Pancreas (tissue), 10 donors: ENCODE results near the gene IPO13. TPM values are rescaled to one million over a fixed set of nuclear protein-coding genes. Genes with fewer than 3 reads are reported as not detected.

Source experiments
- ATAC-seq, 4 donors: fragments of 200-7000 bp; cut with Tn5 transposase; one replicate each; pipeline versions ENCODE4 v1.8.0 to v1.9.1; 2020; ENCODE audit warnings: mild to moderate bottlenecking in 4 of 4, moderate library complexity in 4 of 4
- DNase-seq, 6 donors: peaks; one replicate each; pipeline ENCODE4 v3.0.0-alpha.2; 2020
- FAIRE-seq: peaks from 2 replicates; lab custom pipeline; 2012; peaks lifted over from hg19 to GRCh38; lab: Jason Lieb, UNC
- H3K27ac ChIP-seq, 4 donors: fragments of 200-600 bp; sonication (generic); 1 replicate in 3 of 4; 2 replicates in 1 of 4; pipeline versions ENCODE4 v1.5.0 to v1.8.0; 2020
- H3K27me3 ChIP-seq, 4 donors: fragments of 200-600 bp; one replicate each; pipeline ENCODE4 v1.8.0; 2021
- H3K36me3 ChIP-seq, 3 donors: fragments of 200-600 bp; sonication (generic) in 1 of 3; one replicate each; pipeline versions ENCODE4 v1.5.0 to v1.8.0; 2020 to 2021
- H3K4me1 ChIP-seq, 3 donors: fragments of 200-600 bp; one replicate each; pipeline ENCODE4 v1.8.0; 2021
- H3K4me3 ChIP-seq, 4 donors: fragments of 200-600 bp; sonication (generic) in 2 of 4; one replicate each; pipeline versions ENCODE4 v1.5.0 to v1.8.0; 2020 to 2021
- H3K9me3 ChIP-seq, 4 donors: fragments of 200-600 bp; one replicate each; pipeline ENCODE4 v1.8.0; 2021
- CTCF ChIP-seq, 4 donors: fragments of 200-600 bp; sonication (generic) in 3 of 4; IDR thresholded peaks; one replicate each; pipeline versions ENCODE4 v1.5.0 to v1.8.0; 2021; ENCODE audit warnings: antibody characterized with exemption in 4 of 4
- WGBS, 2 donors: extraction: QIAGEN DNeasy Blood & Tissue Kit; methylation state at CpG; one replicate each; pipeline ENCODE4 v1.1.7; 2013; 5-methylcytosine and 5-hydroxymethylcytosine counted together
- intact Hi-C, 3 donors: fragments of 100-400 bp; cut with DNase I; formaldehyde crosslinking; loops; one replicate each; pipeline versions ENCODE4 v1.11.1 to v1.14.2; 2022
- polyA plus RNA-seq, 2 donors: library from polyadenylated mRNA; stranded (reverse); fragments of 200-250 nt; gene quantifications; one replicate each; pipeline ENCODE4 v1.2.3, GENCODE V29; 2013
- total RNA-seq, 6 donors: library from RNA; stranded (reverse); fragmentation: NEBNext Ultra II Directional in 4 of 6; extraction: Animal tissue kit (Norgen Biotek cat#: 25700) in 4 of 6; gene quantifications; one replicate each; pipeline versions ENCODE4 v1.2.1 to v1.2.4, GENCODE V29; 2021 to 2023
- donor health status: healthy with polysubstance abuse.
- donor health status: DM: no; HTN: no; CAD: no; lungs with moderate emphysema.
- donor health status: DM: no; HTN: no; CAD: no.
- donor health status: control.
- donor health status: control.
- donor health status: Bipolar disorder and iron deficiency.
- donor health status: DM: yes; HTN: yes; CAD: no.
- donor health status: DM: no; HTN: no; CAD: no.
- donor health status: DM: no; HTN: no; CAD: no.
- donor health status: DM: yes; HTN: yes; CAD: no.

The IPO13 gene
- total and polyA plus RNA-seq, 8 donors = 6.7 to 24.3 (median 10.6) TPM

GRCh38 chr1:43994794-43995790 lies 48.3 kb downstream of the IPO13 start:
- Histone ChIP-seq H3K4me1 (peaks cover 0 to 12% (median 5%) of the 10 kb centered on the region in 3 donors), H3K9me3 (no peaks in the 10 kb centered on the region), H3K4me3 (no peak overlapping the region), H3K27me3 (no peaks in the 10 kb centered on the region), H3K27ac (no peak overlapping the region), H3K36me3 (no peaks in the 10 kb centered on the region)
- TF ChIP-seq CTCF (IDR thresholded peaks at IDR 0.05) = no peak
- WGBS, 2 donors = 79 to 81% methylated on average over 15 of the region's 15 CpGs
- DNase-seq (peak in 1 of 6 donors; percentile 60), ATAC-seq (no peak), FAIRE-seq (no peak)
- intact Hi-C loops = no loop called here

- ATAC-seq = no peak
- intact Hi-C loops = no loop called here
- Histone ChIP-seq H3K4me1 (peaks cover 0 to 6% (median 0%) of the 10 kb centered on the region in 3 donors), H3K27me3 (no peaks in the 10 kb centered on the region), H3K27ac (no peak overlapping the region), H3K36me3 (no peaks in the 10 kb centered on the region), H3K9me3 (no peaks in the 10 kb centered on the region), H3K4me3 (no peak overlapping the region)
- 84 to 88% methylated on average over 21 of the region's 21 CpGs for WGBS, 2 donors
- no peak for FAIRE-seq
- TF ChIP-seq CTCF (IDR thresholded peaks at IDR 0.05) = no peak
- DNase-seq = peak in 1 of 6 donors; percentile 71
Observed at GRCh38 chr1:43995984-43996732, 49.4 kb downstream of the IPO13 start.

GRCh38 chr1:43996733-43997115 lies 50.0 kb downstream of the IPO13 start:
- intact Hi-C loops = no loop called here

GRCh38 chr1:43997295-43997999 lies 50.7 kb downstream of the IPO13 start:
- no peaks in the 10 kb centered on the region for H3K27me3 ChIP-seq
- no peak overlapping the region for H3K4me3 ChIP-seq
- 67 to 69% methylated on average over 22 of the region's 22 CpGs for WGBS, 2 donors
- peaks cover 0 to 3% (median 0%) of the 10 kb centered on the region in 3 donors for H3K4me1 ChIP-seq
- peak in 1 of 6 donors; percentile 67 for DNase-seq
- intact Hi-C loops = no loop called here
- peak in 3 of 4 donors; percentile 29 to 70 (median 64) for ATAC-seq
- no peaks in the 10 kb centered on the region for H3K36me3 ChIP-seq
- no peak for TF ChIP-seq CTCF (IDR thresholded peaks at IDR 0.05)
- no peaks in the 10 kb centered on the region for H3K9me3 ChIP-seq
- H3K27ac ChIP-seq = no peak overlapping the region
- no peak for FAIRE-seq

More at GRCh38 chr1:43996733-43997115, 50.0 kb downstream of the IPO13 start:
- no peaks in the 10 kb centered on the region for H3K36me3 ChIP-seq
- H3K4me1 ChIP-seq = peaks cover 0 to 6% (median 0%) of the 10 kb centered on the region in 3 donors
- DNase-seq (peak in 1 of 6 donors; percentile 52), FAIRE-seq (no peak), ATAC-seq (no peak)
- H3K4me3 ChIP-seq = no peak overlapping the region
- H3K27me3 ChIP-seq = no peaks in the 10 kb centered on the region
- no peaks in the 10 kb centered on the region for H3K9me3 ChIP-seq
- 79 to 83% methylated on average over 6 of the region's 6 CpGs for WGBS, 2 donors
- H3K27ac ChIP-seq = no peak overlapping the region
- no peak for TF ChIP-seq CTCF (IDR thresholded peaks at IDR 0.05)
